H1 (cell line): Measurements from ENCODE around the gene UNC50. TPM values are rescaled to one million over a fixed set of nuclear protein-coding genes. Genes with fewer than 3 reads are reported as not detected.

ENCODE experiments used
- CTCF ChIA-PET: fragments of 300-600 bp; sonication (Branson Sonifier 250); formaldehyde crosslinking; loops from one replicate; lab custom pipeline; 2021; ENCODE audit not compliant: partially characterized antibody; lab: Charles Lee
- POLR2A ChIA-PET: fragments of 300-600 bp; sonication (Branson Sonifier 250); formaldehyde crosslinking; loops from one replicate; lab custom pipeline; 2021; ENCODE audit warnings: inconsistent platforms; ENCODE audit not compliant: partially characterized antibody; lab: Charles Lee
- DNase-seq, 2 experiments: peaks; one replicate each; pipeline versions ENCODE4 v3.0.0 to v3.0.0-alpha.2; 2010 to 2022; ENCODE audit warnings: low spot score in 2 of 2, low read depth in 1 of 2, mixed read lengths in 1 of 2
- FAIRE-seq: peaks from 2 replicates; lab custom pipeline; 2011; peaks lifted over from hg19 to GRCh38; lab: Jason Lieb, UNC
- H2AFZ ChIP-seq: 2 replicates; pipeline ENCODE4 v1.8.1; 2012; ENCODE audit warnings: low read length, inconsistent platforms
- H2AK5ac ChIP-seq: 2 replicates; pipeline ENCODE4 v1.6.1; 2013; ENCODE audit warnings: low read depth, low read length
- H2BK120ac ChIP-seq: replicated peaks from 2 replicates; pipeline ENCODE3; 2013; ENCODE audit warnings: low read depth, low read length, inconsistent platforms
- H2BK12ac ChIP-seq: 2 replicates; pipeline ENCODE4 v1.6.1; 2013; ENCODE audit warnings: low read depth, low read length
- H2BK15ac ChIP-seq: 2 replicates; pipeline ENCODE4 v1.6.1; 2013; ENCODE audit warnings: low read length
- H2BK20ac ChIP-seq: 2 replicates; pipeline ENCODE4 v1.6.1; 2013; ENCODE audit warnings: low read length
- H2BK5ac ChIP-seq: 2 replicates; pipeline ENCODE4 v1.6.1; 2013; ENCODE audit warnings: low read depth, low read length
- H3K14ac ChIP-seq: 2 replicates; pipeline ENCODE4 v1.6.1; 2013; ENCODE audit warnings: inconsistent platforms; ENCODE audit not compliant: insufficient read length
- H3K18ac ChIP-seq: 2 replicates; pipeline ENCODE4 v1.6.1; 2013; ENCODE audit warnings: low read length; ENCODE audit errors: extremely low read depth
- H3K23ac ChIP-seq: 2 replicates; pipeline ENCODE4 v1.6.1; 2013; ENCODE audit warnings: inconsistent platforms; ENCODE audit not compliant: insufficient read length
- H3K23me2 ChIP-seq: 2 replicates; pipeline ENCODE4 v1.6.1; 2013; ENCODE audit warnings: low read depth, low read length
- H3K27ac ChIP-seq: 2 replicates; pipeline ENCODE4 v1.6.1; 2011; ENCODE audit warnings: low read depth, low read length, inconsistent platforms
- H3K27me3 ChIP-seq, 4 experiments: replicated peaks in 1 of 4; 1 replicate in 1 of 4; 2 replicates in 3 of 4; pipeline versions ENCODE4 v1.6.1 to v1.8.1; 2011 to 2013; ENCODE audit warnings: low read length in 3 of 4, mild to moderate bottlenecking in 3 of 4, inconsistent platforms in 2 of 4, mixed read lengths in 2 of 4, moderate library complexity in 1 of 4; ENCODE audit not compliant: control insufficient read depth in 3 of 4, insufficient read depth in 3 of 4; ENCODE audit errors: extremely low read depth in 1 of 4
- H3K36me3 ChIP-seq, 4 experiments: 2 replicates each; pipeline versions ENCODE4 v1.6.1 to v1.8.1; 2011 to 2013; ENCODE audit warnings: mild to moderate bottlenecking in 4 of 4, low read length in 3 of 4, moderate library complexity in 2 of 4, control low read depth in 1 of 4, inconsistent platforms in 1 of 4; ENCODE audit not compliant: insufficient read depth in 4 of 4, control insufficient read depth in 2 of 4
- H3K4ac ChIP-seq: replicated peaks from 2 replicates; pipeline ENCODE3; 2013; ENCODE audit warnings: low read length, low read depth, mixed read lengths, inconsistent platforms; ENCODE audit not compliant: insufficient read length
- H3K4me1 ChIP-seq, 4 experiments: replicated peaks in 1 of 4; 1 replicate in 1 of 4; 2 replicates in 3 of 4; pipeline versions ENCODE4 v1.6.1 to v1.8.1; 2011 to 2013; ENCODE audit warnings: low read length in 3 of 4, inconsistent platforms in 2 of 4, mixed read lengths in 1 of 4; ENCODE audit not compliant: insufficient read depth in 4 of 4, control insufficient read depth in 3 of 4
- H3K4me2 ChIP-seq, 2 experiments: 2 replicates each; pipeline versions ENCODE4 v1.6.1 to v1.8.1; 2011 to 2013; ENCODE audit warnings: low read depth in 2 of 2, low read length in 2 of 2, control low read depth in 1 of 2, inconsistent platforms in 1 of 2, mild to moderate bottlenecking in 1 of 2; ENCODE audit not compliant: insufficient read depth in 1 of 2
- H3K4me3 ChIP-seq, 4 experiments: fragments of 200-600, 300-600 bp in 1 of 4; sonication (generic), shearing (Covaris generic), sonication (Bioruptor Twin) in 1 of 4; 2 replicates each; pipeline versions ENCODE4 v1.5.1 to v1.8.1; 2011 to 2016; ENCODE audit warnings: low read length in 4 of 4, low read depth in 3 of 4, control low read depth in 2 of 4, inconsistent platforms in 2 of 4, mild to moderate bottlenecking in 2 of 4, mixed read lengths in 1 of 4, moderate library complexity in 1 of 4; ENCODE audit not compliant: insufficient read depth in 2 of 4; ENCODE audit errors: extremely low read depth in 1 of 4
- H3K56ac ChIP-seq: replicated peaks from 2 replicates; pipeline ENCODE3; 2013; ENCODE audit warnings: low read depth, mild to moderate bottlenecking, mixed read lengths, low read length, inconsistent platforms; ENCODE audit not compliant: insufficient read length
- H3K79me1 ChIP-seq: 2 replicates; pipeline ENCODE4 v1.6.1; 2013; ENCODE audit warnings: low read depth, low read length, control low read depth
- H3K79me2 ChIP-seq, 2 experiments: 2 replicates each; pipeline versions ENCODE4 v1.6.1 to v1.8.1; 2012 to 2013; ENCODE audit warnings: low read length in 2 of 2, mild to moderate bottlenecking in 2 of 2, inconsistent platforms in 1 of 2; ENCODE audit not compliant: insufficient read depth in 2 of 2, control insufficient read depth in 1 of 2
- H3K9ac ChIP-seq, 4 experiments: replicated peaks in 1 of 4; 1 replicate in 1 of 4; 2 replicates in 3 of 4; pipeline versions ENCODE4 v1.6.1 to v1.8.1; 2011 to 2013; ENCODE audit warnings: low read depth in 3 of 4, low read length in 3 of 4, control low read depth in 2 of 4, mild to moderate bottlenecking in 2 of 4, moderate library complexity in 2 of 4, inconsistent platforms in 1 of 4; ENCODE audit errors: extremely low read depth in 1 of 4
- H3K9me3 ChIP-seq, 2 experiments: 2 replicates each; pipeline versions ENCODE4 v1.6.1 to v1.8.1; 2012 to 2013; ENCODE audit warnings: mild to moderate bottlenecking in 2 of 2, moderate library complexity in 2 of 2, control low read depth in 1 of 2, inconsistent platforms in 1 of 2, low read depth in 1 of 2, low read length in 1 of 2, mixed read lengths in 1 of 2; ENCODE audit not compliant: insufficient read depth in 2 of 2
- H4K20me1 ChIP-seq, 2 experiments: replicated peaks in 1 of 2; 2 replicates each; pipeline versions ENCODE3 to v1.8.1; 2011 to 2013; ENCODE audit warnings: inconsistent platforms in 2 of 2, low read length in 2 of 2, mild to moderate bottlenecking in 1 of 2; ENCODE audit not compliant: insufficient read depth in 2 of 2, control insufficient read depth in 1 of 2
- H4K5ac ChIP-seq: 2 replicates; pipeline ENCODE4 v1.6.1; 2013; ENCODE audit warnings: low read length, low read depth, mixed read lengths, inconsistent platforms; ENCODE audit not compliant: insufficient read length
- H4K8ac ChIP-seq: 2 replicates; pipeline ENCODE4 v1.8.0; 2013; ENCODE audit warnings: mild to moderate bottlenecking, moderate library complexity, low read length, inconsistent platforms; ENCODE audit not compliant: insufficient read depth; ENCODE audit errors: extremely low read depth
- H4K91ac ChIP-seq: replicated peaks from 2 replicates; pipeline ENCODE3; 2013; ENCODE audit warnings: low read length, mixed read lengths, inconsistent platforms; ENCODE audit not compliant: insufficient read length
- RAD21 ChIP-seq, 2 experiments: IDR thresholded peaks in 1 of 2; conservative IDR thresholded peaks in 1 of 2; 2 replicates each; pipeline ENCODE4 v1.6.1; 2011; ENCODE audit warnings: low read depth in 2 of 2, low read length in 2 of 2, improper control_type of control experiment in 1 of 2, inconsistent platforms in 1 of 2, mild to moderate bottlenecking in 1 of 2, moderate library complexity in 1 of 2
- WGBS, 2 experiments: shearing (Covaris generic) in 1 of 2; methylation state at CpG; one replicate each; pipeline versions ENCODE4 v1.1.6 to v1.1.7; 2013 to 2015; ENCODE audit warnings: low lambda C conversion rate in 2 of 2, mixed read lengths in 2 of 2, inconsistent platforms in 1 of 2, low coverage in 1 of 2, missing lambda C conversion rate in 1 of 2; ENCODE audit not compliant: insufficient replicate concordance in 2 of 2, insufficient coverage in 1 of 2, insufficient read length in 1 of 2; ENCODE audit errors: extremely low coverage in 1 of 2, missing lambda C conversion rate in 1 of 2; 5-methylcytosine and 5-hydroxymethylcytosine counted together
- polyA plus RNA-seq, 7 experiments: library from polyadenylated mRNA; depleted of rRNA in 3 of 7; stranded (reverse) in 5 of 7; unstranded in 2 of 7; fragments of >200 nt in 5 of 7; fragments of 200-250 nt in 2 of 7; gene quantifications; 1 replicate in 5 of 7; 2 replicates in 1 of 7; 4 replicates in 1 of 7; pipeline versions ENCODE4 v1.2.1 to v1.2.3, GENCODE V29; 2011 to 2013; ENCODE audit warnings: missing spikeins in 2 of 7, mixed read lengths in 2 of 7
- total RNA-seq: library from RNA; stranded (reverse); fragmentation: NEBNext Ultra II Directional; extraction: Animal tissue kit (Norgen Biotek cat#: 25700); gene quantifications from 2 replicates; pipeline ENCODE4 v1.2.1, GENCODE V29; 2021

The UNC50 gene
- total and polyA plus RNA-seq, 2 of the 8 experiments (the other 6 are each of a cell fraction or from before 2014, with no cell fraction given) = 33.4 to 58.5 TPM

GRCh38 chr2:98632351-98632750 lies 24.0 kb downstream of the UNC50 start:
- TF ChIP-seq RAD21 (IDR thresholded peaks at IDR 0.05 in 1 of 2, conservative IDR thresholded peaks at IDR 0.05 in 1 of 2; ENCODE audit: low read depth in 2 of 2, low read length in 2 of 2) = no peak
- TF ChIP-seq, all 59 proteins: peak for 0
- no peak overlapping the region for H4K91ac ChIP-seq
- H2BK5ac ChIP-seq = no peak overlapping the region
- ChIA-PET POLR2A (no interaction called here), CTCF (interaction anchor here (0.9 to 1.4 kb wide), 5 partner anchors 14 to 92 kb away, joined by 3 to 4 read pairs (median 3); no protein-coding TSS in a partner anchor)
- H2AK5ac ChIP-seq = no peak overlapping the region
- H4K5ac ChIP-seq = no peak overlapping the region
- H3K4ac ChIP-seq = no peak overlapping the region
- no peak for DNase-seq
- no peak overlapping the region for H3K4me2 ChIP-seq
- H3K36me3 ChIP-seq = no peaks in the 10 kb centered on the region
- H3K18ac ChIP-seq = no peak overlapping the region
- no peak for FAIRE-seq
- no peak overlapping the region for H3K14ac ChIP-seq
- no peak overlapping the region for H4K8ac ChIP-seq
- no peak overlapping the region for H2BK15ac ChIP-seq
- no peak overlapping the region for H3K4me3 ChIP-seq
- no peaks in the 10 kb centered on the region for H3K9me3 ChIP-seq
- H3K23ac ChIP-seq = no peak overlapping the region
- H2BK20ac ChIP-seq = no peak overlapping the region
- H3K9ac ChIP-seq = no peak overlapping the region
- no peaks in the 10 kb centered on the region for H3K23me2 ChIP-seq
- H3K56ac ChIP-seq = no peak overlapping the region
- no peak overlapping the region for H2AFZ ChIP-seq
- no peaks in the 10 kb centered on the region for H4K20me1 ChIP-seq
- H2BK12ac ChIP-seq = no peak overlapping the region
- no peak overlapping the region for H3K27ac ChIP-seq
- H2BK120ac ChIP-seq = no peak overlapping the region
- peaks cover 0 to 7% (median 1%) of the 10 kb centered on the region in 4 experiments; a peak in 3 of 7 replicates for H3K4me1 ChIP-seq
- peaks cover 0 to 1% (median 0%) of the 10 kb centered on the region in 4 experiments; a peak in 1 of 7 replicates for H3K27me3 ChIP-seq
- no peaks in the 10 kb centered on the region for H3K79me2 ChIP-seq
- H3K79me1 ChIP-seq = no peaks in the 10 kb centered on the region
- 84% methylated on average over 3 of the region's 3 CpGs; no CpG with 5 or more reads in 1 of the 2 experiments for WGBS, 2 experiments
